ENCODE data around the gene EGLN3. TPM values are rescaled to one million over a fixed set of nuclear protein-coding genes. Genes with fewer than 3 reads are reported as not detected.

The EGLN3 gene
- total RNA-seq, 1 experiment from 2014 or later: 20.0 TPM

- TF ChIP-seq SOX15 (CRISPR knock-in tag; IDR thresholded peaks at IDR 0.05): no peak
- TF ChIP-seq ZNF512 (CRISPR knock-in tag; IDR thresholded peaks at IDR 0.05; ENCODE audit: borderline replicate concordance): no peak
- no peak for TF ChIP-seq ATF6 (CRISPR knock-in tag; IDR thresholded peaks at IDR 0.05)
- TF ChIP-seq NFYB (CRISPR knock-in tag; conservative IDR thresholded peaks at IDR 0.05; ENCODE audit: low read depth): no peak
- TF ChIP-seq NR3C1 (CRISPR knock-in tag; conservative IDR thresholded peaks at IDR 0.05; ENCODE audit: low read depth): no peak
- TF ChIP-seq IRF1 (CRISPR knock-in tag; IDR thresholded peaks at IDR 0.05): no peak
- TF ChIP-seq ZNF281 (CRISPR knock-in tag; IDR thresholded peaks at IDR 0.05): no peak
These were observed 2.6 kb downstream of the EGLN3 start (continued) for GRCh38 chr14:33948145-33948868.

- Mint-ChIP-seq H3K4me1 (peaks cover 61% of the 10 kb centered on the region), H3K36me3 (peaks cover 14% of the 10 kb centered on the region), H3K27me3 (ENCODE audit: low read depth) (peaks cover 13% of the 10 kb centered on the region), H3K4me3 (peak overlapping the region; percentile 13), H3K27ac (no peak overlapping the region), H3K9me3 (no peaks in the 10 kb centered on the region)
- DNase-seq (ENCODE audit: low spot score): no peak
- CTCF ChIA-PET: interaction anchor here (1.7 kb wide), 1 partner anchor 98 kb away, joined by 7 read pairs; no protein-coding TSS in a partner anchor
- no peak for TF ChIP-seq IRF1 (CRISPR knock-in tag; IDR thresholded peaks at IDR 0.05)
- no peak for TF ChIP-seq ELF4 (CRISPR knock-in tag; IDR thresholded peaks at IDR 0.05; ENCODE audit: low read depth)
- TF ChIP-seq MXD4 (CRISPR knock-in tag; IDR thresholded peaks at IDR 0.05; ENCODE audit: borderline replicate concordance): no peak
- TF ChIP-seq CDX4 (CRISPR knock-in tag; IDR thresholded peaks at IDR 0.05; ENCODE audit: borderline replicate concordance): no peak
- TF ChIP-seq TEAD1 (CRISPR knock-in tag; IDR thresholded peaks at IDR 0.05): no peak
- no peak for TF ChIP-seq USF1 (CRISPR knock-in tag; IDR thresholded peaks at IDR 0.05)
- no peak for ATAC-seq
- POLR2A ChIA-PET: no interaction called here
These were observed 4.0 kb downstream of the EGLN3 start for GRCh38 chr14:33946679-33947476.
